Stimulated activated naive CD4-positive, alpha-beta T cell treated with Interleukin-2 at 50 U/mL for 16 hours (primary cell): Measurements from ENCODE around the gene DOCK11.

ENCODE experiments used
- DNase-seq: peaks from one replicate; lab custom pipeline; 2025; lab: John Stamatoyannopoulos, UW

DOCK11 gene

DNA sequence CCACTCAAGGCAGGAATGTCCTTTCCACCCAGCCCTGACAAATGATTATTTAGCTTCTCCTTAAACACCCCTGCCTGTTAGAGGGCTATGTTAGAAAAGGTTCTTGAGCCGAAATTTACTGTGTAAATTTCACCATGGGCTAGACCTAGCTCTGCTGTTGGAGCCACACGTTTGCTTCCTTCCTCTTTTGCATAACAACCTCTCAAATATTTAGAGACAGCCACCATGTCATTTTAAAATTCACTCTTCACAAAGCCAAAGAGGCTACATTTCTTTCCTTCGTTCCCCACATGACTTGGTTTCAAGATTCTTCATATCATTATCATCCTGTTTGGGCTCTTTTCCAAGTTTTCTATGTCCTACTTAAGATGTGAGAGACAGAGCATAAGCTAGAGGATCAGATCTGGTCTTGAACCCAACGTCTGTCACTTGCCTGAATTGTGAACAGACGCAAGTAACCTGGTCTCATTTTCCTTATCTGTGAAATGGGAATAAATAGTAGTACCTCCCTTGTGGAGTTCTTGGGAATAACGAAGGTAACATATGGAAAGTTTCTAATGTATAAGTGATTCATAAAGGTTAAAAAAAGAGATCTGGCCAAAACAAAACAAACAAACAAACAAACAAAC lies 6.7 kb downstream of the DOCK11 start:
- DNase-seq, result no peak

DNA sequence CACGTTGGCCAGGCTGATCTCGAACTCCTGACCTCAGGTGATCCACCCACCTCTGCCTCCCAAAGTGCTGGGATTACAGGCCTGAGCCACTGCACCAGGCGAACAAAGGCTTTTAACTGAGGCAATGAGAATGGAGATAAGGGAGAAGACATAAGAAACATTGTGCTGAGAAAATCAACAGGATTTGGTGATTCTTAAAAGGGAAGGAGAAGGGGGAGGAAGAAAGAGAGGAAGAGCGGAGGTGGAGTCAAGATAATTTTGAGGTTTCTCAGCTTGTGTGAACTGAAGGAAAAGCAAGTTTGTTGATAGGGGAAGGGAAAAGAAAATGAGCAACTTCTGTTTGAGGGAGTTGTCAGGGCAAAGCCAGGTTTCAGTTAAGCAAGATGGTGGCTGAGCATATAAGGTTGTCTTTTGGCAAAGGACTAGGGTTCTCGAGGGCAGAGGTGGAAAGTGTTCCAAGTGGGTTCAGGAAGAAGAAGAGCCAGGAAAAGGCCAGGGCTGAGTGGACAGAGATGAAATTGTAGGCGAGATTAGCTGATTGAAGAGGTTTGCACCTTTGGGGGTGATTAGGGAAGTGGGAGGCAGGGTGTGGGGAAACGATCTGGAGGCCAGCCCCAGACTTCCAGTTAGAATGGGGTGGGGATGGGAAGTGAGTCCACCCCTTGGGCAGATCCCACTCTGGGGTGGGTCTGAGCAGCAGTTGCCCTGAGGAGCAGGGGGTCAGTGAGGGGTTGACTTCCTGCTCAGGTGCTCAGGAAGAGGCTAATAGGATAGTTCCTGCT lies 7.8 kb downstream of the DOCK11 start:
- no peak for DNase-seq

DNA sequence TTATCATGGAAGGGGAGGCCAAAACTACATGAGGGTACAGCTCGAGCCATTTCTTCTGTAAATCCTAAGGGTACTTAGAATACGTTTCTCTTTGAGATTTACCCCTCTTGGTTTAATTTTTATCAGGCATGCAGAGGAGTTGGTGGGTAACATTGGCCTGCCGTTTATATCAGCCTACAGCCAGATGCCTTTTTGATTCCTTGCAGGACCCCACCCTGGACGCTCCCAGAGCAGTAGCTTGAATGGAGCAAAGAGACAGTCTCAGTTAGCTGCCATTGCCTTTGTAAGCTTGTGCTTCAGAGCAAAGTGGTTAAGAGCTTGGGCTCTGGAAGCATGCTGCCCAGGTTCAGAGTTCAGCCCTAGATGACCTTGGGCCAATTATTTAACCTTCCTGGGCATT lies 9.0 kb downstream of the DOCK11 start:
- no peak for DNase-seq

DNA sequence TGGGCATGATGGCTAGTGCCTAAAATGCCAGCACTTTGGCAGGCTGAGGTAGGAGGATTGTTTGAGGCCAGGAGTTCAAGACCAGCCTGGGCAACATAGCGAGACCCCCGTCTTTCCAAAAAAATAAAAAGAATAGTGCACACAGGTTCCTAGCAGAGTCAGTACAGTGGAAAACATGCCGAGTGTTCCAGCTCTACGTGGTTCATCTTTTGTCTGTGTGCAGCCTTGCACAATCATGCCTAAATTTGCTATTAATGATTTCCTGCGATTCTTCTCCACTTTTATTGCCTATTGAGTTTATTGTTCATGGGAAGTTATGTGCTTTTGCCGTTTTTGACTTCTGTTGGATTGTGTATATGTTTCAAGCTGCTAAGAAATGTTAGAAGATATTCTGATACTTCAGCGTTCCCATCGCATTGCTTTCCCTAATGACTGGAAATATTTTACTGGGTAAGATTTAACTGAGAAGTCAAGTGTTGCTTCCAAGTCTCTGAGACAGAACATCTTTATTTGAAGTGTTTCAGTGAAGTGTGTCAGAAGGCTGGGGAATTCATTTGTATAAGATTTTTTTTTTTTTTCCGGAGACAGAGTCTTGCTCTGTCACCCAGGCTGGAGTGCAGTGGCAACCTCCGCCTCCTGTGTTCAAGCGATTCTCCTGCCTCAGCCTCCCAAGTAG lies 11.3 kb downstream of the DOCK11 start:
- DNase-seq, result no peak

DNA sequence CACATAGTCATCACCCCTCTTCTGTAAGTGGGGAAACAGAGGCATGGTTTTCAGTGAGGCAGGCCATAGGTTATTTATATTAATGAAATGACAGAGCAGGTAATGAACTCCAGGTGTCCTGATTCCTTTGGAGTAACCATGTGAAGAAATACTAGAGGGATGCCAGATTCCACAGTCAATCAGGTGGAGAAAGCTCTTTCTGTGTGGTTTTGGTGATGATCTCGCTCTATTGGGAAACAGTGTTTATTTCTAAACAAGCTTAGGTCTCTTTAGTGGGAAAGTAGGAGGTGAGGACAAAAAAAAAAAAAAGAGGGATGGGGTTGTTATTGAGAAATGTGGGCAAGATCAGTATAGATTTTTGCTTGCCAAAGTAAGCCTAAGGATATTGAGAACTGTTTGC lies 12.2 kb downstream of the DOCK11 start:
- no peak for DNase-seq

DNA sequence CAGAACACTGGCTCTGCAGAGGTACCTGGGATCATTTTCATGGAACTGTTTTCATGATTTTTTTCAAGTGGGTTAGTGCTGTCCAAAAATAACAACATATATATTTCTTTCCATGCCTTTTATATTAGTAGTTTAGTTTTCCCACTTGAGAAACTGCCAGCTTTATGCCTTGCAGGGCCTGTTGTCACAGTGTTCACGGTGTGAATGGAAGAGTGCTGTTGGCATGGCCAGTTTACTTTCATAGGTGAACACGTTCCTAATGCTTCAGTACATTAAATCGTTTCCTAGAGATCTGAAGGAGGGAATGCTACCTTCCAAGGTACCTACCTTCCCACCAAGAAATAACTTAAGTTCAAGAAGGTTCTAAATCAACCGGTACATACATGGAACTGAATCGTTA lies 12.6 kb downstream of the DOCK11 start:
- DNase-seq, result no peak

DNA sequence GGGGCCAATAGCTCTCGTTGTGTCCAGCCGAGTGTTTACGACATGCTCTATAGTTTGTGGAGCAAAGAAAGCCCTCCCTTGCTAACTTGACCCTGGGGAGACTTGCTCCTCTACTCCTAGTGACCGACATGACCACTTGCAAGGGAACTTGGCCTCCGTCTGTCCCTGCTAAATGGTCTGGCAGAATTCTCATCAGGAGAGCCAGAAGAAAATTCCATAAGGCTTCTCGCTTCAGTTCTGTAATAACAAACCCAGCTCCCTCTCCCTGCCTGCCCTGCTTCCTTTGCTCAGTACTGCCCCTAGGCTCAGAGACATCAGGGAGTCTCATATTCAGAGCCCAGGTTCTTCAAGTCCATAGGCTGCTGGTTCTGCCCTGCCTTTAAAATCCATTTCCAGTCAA lies 13.0 kb downstream of the DOCK11 start:
- no peak for DNase-seq

DNA sequence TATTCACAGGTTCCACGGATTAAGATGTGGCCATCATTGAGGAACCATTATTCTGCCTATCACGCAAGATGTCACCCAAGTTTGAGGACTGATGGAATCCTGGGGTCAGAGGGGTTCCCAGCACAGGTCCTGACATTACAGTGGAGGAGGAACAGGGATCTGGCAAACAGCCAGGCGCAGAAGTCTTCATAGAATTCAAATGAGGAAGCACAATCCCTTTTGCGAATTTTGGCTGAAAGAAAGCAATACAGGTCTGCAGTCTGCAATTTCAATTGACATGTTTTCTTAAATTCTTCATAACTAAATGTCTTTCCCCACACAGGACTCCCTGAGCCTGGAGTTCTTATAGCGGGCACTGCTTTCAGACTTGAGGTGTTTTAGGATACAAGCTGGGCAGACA lies 14.5 kb downstream of the DOCK11 start:
- no peak for DNase-seq

DNA sequence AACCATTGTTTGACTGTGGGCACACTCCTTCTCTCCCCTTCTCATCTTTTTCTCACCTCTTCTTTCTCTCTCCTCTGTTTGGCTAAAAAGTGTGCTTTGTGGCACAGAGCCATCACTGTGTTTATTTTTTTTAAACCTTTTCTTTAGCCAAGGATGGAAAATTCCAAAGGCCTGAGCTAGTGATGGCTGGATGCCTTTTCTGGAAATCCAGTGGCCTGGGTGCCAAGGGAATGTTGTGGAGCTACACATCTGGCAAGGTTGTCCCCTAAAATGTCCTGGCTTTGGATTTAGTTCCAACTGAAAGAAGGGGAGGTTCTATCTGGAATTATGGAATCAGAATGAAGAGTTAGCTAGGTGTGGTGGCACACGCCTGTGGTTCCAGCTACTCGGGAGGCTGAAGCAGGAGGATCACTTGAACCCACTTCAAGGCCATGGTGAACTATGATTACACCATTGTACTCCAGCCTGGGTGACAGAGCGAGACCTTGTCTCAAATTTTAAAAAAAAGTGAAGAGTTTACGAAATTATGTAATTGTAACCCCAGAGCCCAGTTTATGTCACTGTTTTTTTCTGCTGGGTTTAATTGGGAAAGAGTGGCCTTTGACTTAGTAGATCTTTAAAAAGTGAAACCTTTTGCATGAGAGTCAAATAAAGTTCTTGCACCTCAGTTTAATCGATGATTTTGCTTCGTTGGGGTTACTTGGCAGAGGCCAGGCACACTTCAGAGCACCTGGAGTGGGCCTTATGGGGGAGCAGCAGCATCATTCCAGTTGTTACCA lies 17.7 kb downstream of the DOCK11 start:
- DNase-seq, result no peak

DNA sequence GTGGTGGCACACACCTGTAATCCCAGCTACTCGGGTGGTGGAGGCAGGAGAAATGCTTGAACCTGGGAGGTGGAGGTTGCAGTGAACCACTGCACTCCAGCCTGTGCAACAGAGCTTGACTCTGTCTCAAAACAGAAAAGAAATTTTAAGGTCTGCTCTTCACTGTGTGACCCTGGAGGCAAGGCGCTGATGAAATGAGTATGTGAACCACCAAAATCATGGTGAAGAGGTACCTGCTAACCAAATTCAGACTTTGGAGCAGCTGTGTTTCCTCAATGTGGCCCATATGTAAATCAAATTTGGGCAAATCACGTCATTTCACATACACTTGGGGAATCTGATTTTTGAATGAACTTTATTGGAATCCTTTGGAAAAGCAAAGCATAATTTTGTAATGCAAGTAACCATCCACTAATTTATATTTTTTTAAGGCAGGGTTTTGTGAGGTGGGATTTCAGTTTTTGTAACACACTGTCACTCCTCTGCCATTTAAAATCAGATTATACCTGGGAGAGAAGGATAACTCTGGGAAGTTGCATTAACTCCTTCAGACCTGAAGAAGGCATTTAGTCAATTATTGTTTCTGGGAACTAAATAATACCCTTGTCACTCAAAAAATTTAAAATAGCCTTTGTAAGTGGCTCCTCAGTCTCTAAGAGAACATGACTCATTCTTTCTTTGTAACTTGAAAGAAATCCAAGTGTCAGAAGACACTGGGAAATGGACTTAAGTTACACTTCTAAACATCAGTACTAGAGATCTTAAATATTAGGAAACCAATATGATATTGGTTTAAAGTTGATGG lies 24.0 kb downstream of the DOCK11 start:
- no peak for DNase-seq

DNA sequence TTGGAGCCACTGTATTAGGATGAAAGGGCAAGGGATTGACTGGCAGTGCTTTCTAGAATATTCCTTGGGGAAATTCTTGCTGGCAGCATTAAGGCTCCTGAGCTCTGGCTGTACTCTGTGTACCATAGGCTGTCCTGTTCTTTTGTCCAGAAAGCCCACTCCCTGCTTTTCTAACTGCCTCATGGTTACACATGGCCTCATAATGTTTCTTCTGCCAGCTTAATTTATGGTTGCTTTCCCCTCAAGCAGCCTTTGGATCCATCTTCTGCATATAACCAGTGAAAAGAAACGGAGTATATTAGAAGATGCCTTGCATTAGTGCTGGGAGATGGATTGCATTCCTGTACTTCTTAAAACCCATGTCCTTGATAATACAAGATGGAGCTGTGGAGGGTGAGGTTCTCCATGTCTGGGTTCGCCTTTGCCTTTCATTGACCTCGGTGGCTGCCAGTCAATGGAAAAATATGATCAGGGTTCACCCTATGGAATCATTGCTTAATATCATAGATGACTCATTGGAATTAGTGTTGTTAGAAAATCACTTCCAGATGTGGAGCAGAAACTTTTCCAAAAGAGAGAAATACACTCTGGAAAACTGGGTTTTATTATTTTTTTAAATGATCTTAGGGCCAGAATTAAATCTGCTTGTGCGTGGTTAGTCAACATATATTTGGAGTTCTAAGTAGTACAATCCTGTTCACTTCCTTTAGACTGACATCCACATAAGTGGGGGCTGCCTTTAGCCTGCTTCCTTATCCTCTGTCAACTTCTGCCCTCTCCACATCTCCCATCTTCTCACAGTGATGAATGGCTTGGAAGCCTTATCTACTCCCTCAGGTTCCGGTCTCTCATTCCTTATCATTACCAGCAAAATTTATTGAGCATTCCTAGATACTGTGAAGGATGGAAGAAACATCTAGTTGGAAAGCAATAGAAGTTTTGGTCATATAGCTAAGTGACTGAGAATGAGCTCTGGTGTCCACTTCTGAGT lies 24.9 kb downstream of the DOCK11 start:
- no peak for DNase-seq

DNA sequence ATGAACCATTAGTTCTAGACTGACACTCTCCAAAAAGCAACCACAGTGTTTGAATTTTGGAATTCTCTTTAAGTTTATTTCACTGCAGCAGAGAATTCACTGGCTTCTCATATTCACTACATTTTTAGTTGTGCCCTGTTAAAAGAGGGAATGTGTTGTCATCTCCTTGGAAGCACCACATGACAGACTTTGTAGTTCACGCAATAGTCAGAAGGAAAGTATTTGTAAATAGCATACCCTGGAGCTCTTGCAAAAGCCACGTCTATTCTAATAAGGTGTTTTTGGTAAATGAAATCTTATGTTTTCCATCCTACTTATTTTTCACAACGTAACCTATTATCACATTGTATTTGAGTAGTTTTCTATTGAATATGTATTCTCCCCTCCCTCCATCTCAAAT lies 25.8 kb downstream of the DOCK11 start:
- DNase-seq, result no peak

DNA sequence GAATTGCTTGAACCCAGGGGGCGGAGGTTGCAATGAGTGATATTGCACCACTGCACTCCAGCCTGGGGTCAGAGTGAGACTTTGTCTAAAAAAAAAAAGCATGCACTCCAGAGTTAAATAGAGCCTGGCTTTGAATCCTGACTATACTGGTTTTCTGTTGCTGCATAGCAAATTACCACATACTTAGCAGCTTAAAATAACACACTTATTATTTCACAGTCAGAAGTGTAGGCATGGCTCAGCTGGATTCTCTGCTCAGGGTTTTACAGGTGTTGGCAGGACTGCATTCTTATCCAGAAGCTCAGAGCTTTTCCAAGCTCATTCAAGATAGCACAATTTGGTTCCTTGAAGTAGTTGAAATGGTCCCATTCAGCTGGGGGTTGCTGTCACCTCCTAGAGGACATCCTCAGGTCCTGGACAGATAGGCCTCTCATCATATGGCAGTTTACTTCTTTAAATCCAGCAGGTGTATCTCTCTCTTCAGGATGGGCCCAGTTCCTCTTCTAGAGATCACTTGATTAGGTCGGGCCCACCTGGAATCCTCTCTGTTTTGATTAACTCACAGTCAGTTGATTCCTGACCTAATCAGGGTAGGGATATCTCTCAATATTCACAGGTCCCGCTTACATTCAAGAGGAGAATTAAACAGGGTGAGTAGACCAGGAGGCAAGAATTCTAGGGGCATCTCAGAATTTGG lies 26.8 kb downstream of the DOCK11 start:
- DNase-seq, result no peak

DNA sequence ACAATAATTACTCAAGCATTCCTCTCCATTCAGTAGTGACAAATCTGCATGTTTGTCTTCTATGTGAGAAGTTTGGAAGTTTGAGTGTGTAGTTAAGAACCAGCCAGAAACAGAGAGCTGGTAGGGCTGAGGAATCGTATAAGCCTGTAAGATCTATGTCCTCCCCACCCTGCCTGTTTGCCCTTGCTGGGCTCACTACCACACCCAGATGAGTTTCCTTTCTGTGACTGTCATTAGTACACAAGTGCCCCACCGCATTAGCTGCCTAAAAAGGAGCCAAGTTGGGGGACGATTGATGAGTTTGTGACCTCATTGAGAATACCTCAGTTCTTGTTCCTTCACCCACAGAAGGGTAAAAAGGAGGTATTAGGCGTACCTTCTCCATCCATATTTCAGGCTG lies 28.3 kb downstream of the DOCK11 start:
- DNase-seq, result peak; percentile 5

DNA sequence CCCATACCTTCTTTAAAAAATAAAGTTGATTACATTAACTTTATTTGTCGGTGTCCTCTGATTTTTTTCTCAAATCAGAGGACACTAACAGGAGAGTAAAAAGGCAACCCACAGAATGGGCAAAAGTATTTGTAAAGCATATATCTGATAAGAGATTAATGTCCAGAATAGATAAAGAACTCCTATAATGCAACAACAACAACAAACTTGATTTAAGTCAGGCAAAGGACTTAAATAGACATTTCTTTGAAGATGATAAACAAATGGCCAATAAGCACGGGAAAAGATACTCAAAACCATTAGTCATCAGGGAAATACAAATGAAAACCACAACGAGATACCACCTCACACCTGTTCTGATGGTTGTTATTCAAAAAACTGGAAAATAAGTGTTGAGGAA lies 28.7 kb downstream of the DOCK11 start:
- no peak for DNase-seq

DNA sequence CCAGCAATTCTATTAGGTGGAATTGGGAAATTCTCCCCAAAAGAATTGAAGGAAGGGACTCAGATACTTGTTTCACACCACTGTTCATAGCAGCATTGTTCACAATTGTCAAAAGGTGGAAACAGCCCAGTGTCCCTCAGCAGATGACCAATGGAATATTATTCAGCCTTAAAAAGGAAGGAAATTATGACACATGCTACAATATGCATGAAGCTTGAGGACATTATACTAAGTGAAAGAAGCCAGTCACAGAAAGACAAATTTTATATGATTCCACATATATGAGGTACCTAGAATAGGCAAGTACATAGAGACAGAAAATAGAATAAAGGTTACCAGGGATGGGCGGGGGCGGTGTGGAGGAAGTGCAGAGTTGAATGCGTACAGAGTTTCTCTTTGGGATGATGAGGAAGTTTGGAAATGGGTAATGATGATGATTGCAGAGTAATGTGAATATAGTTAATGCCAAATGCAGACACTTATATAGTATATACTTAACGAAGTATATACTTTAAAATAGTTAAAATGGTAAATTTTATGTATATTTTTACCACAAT lies 29.6 kb downstream of the DOCK11 start:
- DNase-seq, result no peak

DNA sequence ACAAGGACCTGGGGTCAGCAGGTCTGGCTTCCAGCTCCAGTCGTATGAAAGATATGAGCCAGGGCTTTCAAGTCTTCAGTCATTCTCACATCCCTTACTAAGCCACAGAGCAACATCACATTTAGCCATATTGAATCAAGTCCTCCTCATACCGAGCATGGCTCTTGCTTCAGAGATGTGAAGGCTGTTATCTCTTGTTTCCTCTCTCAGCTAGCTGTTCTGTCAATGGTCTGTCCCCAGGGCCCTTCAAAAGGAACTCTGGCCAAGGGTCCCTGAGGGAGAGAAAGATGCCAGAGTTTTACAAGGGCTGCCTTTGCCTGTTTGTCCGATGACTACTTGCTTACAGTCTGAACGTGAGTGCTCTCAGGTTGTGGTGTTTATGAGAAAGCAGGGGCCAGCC lies 30.5 kb downstream of the DOCK11 start:
- no peak for DNase-seq

DNA sequence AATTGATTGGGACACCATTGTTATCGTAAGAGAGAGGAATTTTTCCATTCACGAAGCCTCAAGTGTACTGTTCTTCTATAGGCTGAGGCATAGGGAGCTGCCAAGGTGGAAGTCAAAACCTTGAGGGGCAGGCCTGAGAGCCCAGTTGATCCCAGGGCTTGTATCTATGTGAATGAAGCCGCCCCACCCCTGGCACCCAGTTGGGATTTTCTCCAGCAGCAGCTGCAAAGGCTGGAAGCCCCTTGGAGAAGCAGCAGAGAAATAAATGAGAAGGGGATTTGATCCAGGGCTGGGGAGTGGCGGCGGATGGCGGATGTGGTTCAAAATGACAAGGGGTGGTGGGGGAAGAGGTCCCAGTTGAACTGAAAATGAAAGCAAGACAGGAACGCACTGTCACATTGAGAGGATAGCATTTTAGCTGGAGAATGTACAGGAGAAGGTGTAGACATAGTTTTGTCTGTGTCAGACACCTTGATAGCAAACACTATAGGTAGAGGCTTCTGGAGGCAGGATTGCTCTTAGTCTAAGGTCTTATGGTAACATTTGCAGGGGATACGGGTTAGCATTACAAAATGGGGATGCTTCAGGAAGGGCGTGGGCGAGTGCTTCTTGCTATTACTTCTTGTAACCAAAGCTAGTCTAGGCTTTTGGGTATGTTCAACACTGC lies 32.6 kb downstream of the DOCK11 start:
- peak; percentile 56 for DNase-seq
